CD4-positive, alpha-beta T cell treated with Interleukin-6 at 100 ng/mL for 8 hours (primary cell): Measurements from ENCODE around the gene RAB3B.

Source experiments
- DNase-seq: peaks from one replicate; pipeline ENCODE4 v3.0.0-alpha.2; 2020; ENCODE audit warnings: mixed read lengths, low spot score

RAB3B gene

GRCh38 chr1:51871351-51871975 lies 119.0 kb downstream of the RAB3B start:
- DNase-seq = no peak

GRCh38 chr1:51870603-51871350 lies 119.7 kb downstream of the RAB3B start:
- no peak for DNase-seq

- no peak for DNase-seq
Observed at GRCh38 chr1:51867479-51868232, 122.8 kb downstream of the RAB3B start.

GRCh38 chr1:51863384-51863783 lies 127.1 kb downstream of the RAB3B start:
- DNase-seq = no peak

- no peak for DNase-seq
Observed at GRCh38 chr1:51861669-51862068, 128.8 kb downstream of the RAB3B start.

GRCh38 chr1:51859735-51860134 lies 130.8 kb downstream of the RAB3B start:
- no peak for DNase-seq

- DNase-seq = no peak
Observed at GRCh38 chr1:51859333-51859732, 131.2 kb downstream of the RAB3B start.

GRCh38 chr1:51858892-51859291 lies 131.6 kb downstream of the RAB3B start:
- no peak for DNase-seq
